ENCODE data around the gene ADGRB3. TPM values are rescaled to one million over a fixed set of nuclear protein-coding genes. Genes with fewer than 3 reads are reported as not detected.
A peak's percentile ranks its signal among the peaks of the same experiment; 100 is the strongest.

ADGRB3 gene
- total and polyA plus RNA-seq, 8 donors: 0.19 to 16.0 (median 0.61) TPM; not detected in 1

DNA sequence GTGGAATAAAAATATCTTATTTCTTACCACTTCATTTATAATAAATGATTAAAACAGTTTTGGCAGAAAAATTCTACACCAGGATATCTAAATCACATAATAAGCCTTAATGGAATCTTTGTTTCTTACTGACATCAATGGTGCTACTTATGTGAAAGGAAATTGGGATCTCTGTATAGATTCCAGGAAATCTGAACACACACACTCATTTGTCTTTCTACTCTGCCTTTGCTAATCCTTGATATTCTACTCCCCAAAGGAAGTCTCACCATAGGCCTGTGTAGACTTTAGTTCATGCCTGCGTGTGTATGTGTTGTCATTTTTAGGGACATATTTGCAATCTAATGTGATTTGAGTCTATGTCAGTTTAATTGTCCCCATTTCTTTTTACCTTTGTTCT lies 7.9 kb downstream of the ADGRB3 start:
- DNase-seq: no peak
- intact Hi-C loops (cut with DNase I; ENCODE audit: low total_unique reads): no loop called here
- H3K27ac ChIP-seq: no peak overlapping the region

DNA sequence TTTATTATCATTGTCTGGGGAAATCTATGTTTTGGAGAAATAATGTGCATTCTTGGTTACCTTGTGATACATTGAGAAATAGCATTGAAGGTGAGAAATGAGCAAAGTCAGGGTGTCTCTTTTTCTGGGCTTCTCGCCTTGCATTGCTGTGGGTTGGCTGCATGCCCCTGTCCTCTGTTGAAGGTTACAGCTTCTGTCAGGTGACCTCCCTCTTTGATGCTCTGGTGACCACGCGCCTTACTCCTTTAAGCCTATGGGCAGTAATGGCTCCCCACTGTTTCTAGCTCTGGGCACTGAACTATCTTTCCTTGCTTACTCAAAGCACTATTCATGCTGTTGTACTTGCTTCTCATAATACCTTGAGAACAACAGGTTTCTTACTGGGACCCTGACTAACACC lies 14.6 kb downstream of the ADGRB3 start:
- no peaks in the 10 kb centered on the region for H3K36me3 ChIP-seq
- intact Hi-C loops (cut with DNase I; ENCODE audit: low total_unique reads): no loop called here
- H3K27ac ChIP-seq: no peak overlapping the region
- WGBS, 5 donors: 73 to 90% (median 82%) methylated on average over 3 of the region's 3 CpGs
- H3K27me3 ChIP-seq: no peaks in the 10 kb centered on the region
- H3K4me3 ChIP-seq: no peak overlapping the region
- no peak for DNase-seq
- H3K9me3 ChIP-seq: no peaks in the 10 kb centered on the region
- TF ChIP-seq POLR2AphosphoS5 (IDR thresholded peaks at IDR 0.05) (no peak), POLR2A (IDR thresholded peaks at IDR 0.05) (no peak), EP300 (IDR thresholded peaks at IDR 0.05) (no peak)
- TF ChIP-seq, protein P1, sequence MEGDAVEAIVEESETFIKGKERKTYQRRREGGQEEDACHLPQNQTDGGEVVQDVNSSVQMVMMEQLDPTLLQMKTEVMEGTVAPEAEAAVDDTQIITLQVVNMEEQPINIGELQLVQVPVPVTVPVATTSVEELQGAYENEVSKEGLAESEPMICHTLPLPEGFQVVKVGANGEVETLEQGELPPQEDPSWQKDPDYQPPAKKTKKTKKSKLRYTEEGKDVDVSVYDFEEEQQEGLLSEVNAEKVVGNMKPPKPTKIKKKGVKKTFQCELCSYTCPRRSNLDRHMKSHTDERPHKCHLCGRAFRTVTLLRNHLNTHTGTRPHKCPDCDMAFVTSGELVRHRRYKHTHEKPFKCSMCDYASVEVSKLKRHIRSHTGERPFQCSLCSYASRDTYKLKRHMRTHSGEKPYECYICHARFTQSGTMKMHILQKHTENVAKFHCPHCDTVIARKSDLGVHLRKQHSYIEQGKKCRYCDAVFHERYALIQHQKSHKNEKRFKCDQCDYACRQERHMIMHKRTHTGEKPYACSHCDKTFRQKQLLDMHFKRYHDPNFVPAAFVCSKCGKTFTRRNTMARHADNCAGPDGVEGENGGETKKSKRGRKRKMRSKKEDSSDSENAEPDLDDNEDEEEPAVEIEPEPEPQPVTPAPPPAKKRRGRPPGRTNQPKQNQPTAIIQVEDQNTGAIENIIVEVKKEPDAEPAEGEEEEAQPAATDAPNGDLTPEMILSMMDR (IDR thresholded peaks at IDR 0.05): no peak
- H3K4me1 ChIP-seq: no peaks in the 10 kb centered on the region

More for the DNA sequence above, 7.9 kb downstream of the ADGRB3 start:
- H3K4me3 ChIP-seq: no peak overlapping the region
- WGBS, 5 donors: 78 to 94% (median 86%) methylated on average over 1 of the region's 1 CpG
- peaks cover 0 to 16% (median 8%) of the 10 kb centered on the region in 4 donors for H3K4me1 ChIP-seq
- H3K9me3 ChIP-seq: no peaks in the 10 kb centered on the region
- peaks cover 0 to 12% (median 8%) of the 10 kb centered on the region in 3 donors for H3K27me3 ChIP-seq
- no peaks in the 10 kb centered on the region for H3K36me3 ChIP-seq
- TF ChIP-seq POLR2AphosphoS5 (IDR thresholded peaks at IDR 0.05): no peak
- no peak for TF ChIP-seq EP300 (IDR thresholded peaks at IDR 0.05)
- TF ChIP-seq POLR2A (IDR thresholded peaks at IDR 0.05): no peak
- TF ChIP-seq, protein P1 (IDR thresholded peaks at IDR 0.05): no peak

DNA sequence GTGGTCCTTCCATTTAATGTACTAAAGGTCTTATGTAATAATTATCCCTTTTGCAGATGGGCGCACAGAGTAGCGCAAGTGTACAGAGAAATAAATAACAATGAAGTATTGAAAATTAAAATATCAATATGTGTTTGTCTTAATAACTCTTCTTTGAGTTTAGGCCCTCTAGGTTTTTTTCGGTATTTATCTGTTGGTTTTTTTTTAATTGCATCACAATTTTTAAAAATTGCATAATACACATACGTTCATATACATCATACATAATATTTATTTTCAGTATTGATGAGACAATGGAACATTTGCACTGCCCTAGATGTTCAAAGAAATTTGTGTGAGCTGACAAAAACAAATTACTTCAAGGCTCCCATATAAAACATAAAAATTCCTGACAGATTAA lies 15.1 kb downstream of the ADGRB3 start:
- DNase-seq: no peak
- Histone ChIP-seq H3K9me3 (no peaks in the 10 kb centered on the region), H3K27me3 (no peaks in the 10 kb centered on the region), H3K4me1 (no peaks in the 10 kb centered on the region), H3K27ac (no peak overlapping the region), H3K4me3 (no peak overlapping the region), H3K36me3 (no peaks in the 10 kb centered on the region)
- TF ChIP-seq POLR2A (IDR thresholded peaks at IDR 0.05): no peak
- TF ChIP-seq POLR2AphosphoS5 (IDR thresholded peaks at IDR 0.05): no peak
- TF ChIP-seq EP300 (IDR thresholded peaks at IDR 0.05): no peak
- TF ChIP-seq, protein P1 (IDR thresholded peaks at IDR 0.05): no peak
- WGBS, 5 donors: 89 to 94% (median 91%) methylated on average over 4 of the region's 4 CpGs
- intact Hi-C loops (cut with DNase I; ENCODE audit: low total_unique reads): no loop called here

DNA sequence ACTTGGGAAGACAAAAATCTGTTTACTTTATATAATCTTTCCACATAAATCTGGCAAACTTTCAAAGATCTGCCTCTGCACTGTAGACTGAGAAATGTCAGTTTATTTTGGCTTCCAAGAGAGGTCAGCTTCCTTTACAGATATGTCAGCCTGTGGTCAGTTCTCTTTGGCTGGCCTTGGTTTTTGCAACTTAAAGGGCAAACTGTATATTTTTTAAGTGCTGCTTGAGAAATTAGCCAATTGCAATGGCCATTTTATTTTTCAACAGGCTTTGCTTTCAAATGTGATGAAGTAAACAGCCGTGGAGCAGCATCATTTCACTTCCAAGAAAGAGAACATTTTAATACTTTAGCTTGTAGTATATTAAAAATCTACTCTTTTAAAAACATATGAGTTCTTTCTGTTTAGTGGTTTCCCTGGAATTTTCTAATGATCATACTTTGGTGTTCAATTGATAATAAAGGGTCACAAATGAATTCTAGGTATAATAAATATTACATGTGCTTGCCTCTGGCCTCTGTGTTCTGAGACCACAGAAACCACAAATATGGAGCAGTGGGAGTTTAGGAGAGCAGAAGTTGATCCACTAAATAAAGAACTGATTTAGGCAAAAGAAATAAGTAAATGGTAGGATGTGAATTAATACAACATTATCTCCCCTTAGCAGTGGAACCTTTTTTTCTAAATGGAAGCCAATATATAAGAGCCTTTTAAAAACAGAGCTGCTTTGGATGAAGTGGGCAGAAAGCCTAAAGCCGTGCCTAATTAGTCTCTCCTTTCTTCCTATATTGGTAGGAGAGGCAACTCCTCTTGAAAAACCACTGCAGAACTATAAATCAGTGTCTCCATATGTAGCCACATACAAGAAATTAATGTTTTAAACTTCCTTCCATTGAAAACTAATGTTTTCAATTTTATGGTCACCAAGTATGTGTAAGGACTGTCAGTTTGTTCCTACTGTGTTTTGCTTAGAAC lies 16.2 kb downstream of the ADGRB3 start:
- 41 to 66% (median 51%) methylated on average over 2 of the region's 2 CpGs for WGBS, 5 donors
- Histone ChIP-seq H3K27ac (no peak overlapping the region), H3K4me1 (no peaks in the 10 kb centered on the region), H3K9me3 (no peaks in the 10 kb centered on the region), H3K4me3 (no peak overlapping the region), H3K36me3 (no peaks in the 10 kb centered on the region), H3K27me3 (no peaks in the 10 kb centered on the region)
- intact Hi-C loops (cut with DNase I; ENCODE audit: low total_unique reads): no loop called here
- DNase-seq: peak in 1 of 2 donors; percentile 45
- TF ChIP-seq EP300 (IDR thresholded peaks at IDR 0.05) (no peak), POLR2A (IDR thresholded peaks at IDR 0.05) (no peak), POLR2AphosphoS5 (IDR thresholded peaks at IDR 0.05) (no peak)
- TF ChIP-seq, protein P1 (IDR thresholded peaks at IDR 0.05): no peak
